Endothelial cell of umbilical vein (primary cell): ENCODE measurements around the gene BCL2.

Source experiments
- CTCF ChIP-seq, 2 donors: IDR thresholded peaks; 1 replicate in 1 of 2; 2 replicates in 1 of 2; pipeline ENCODE4 v1.5.1; 2011; ENCODE audit warnings: low read length in 2 of 2, mild to moderate bottlenecking in 2 of 2, moderate library complexity in 2 of 2, control low read depth in 1 of 2, inconsistent platforms in 1 of 2, low read depth in 1 of 2; ENCODE audit not compliant: insufficient read depth in 1 of 2; ENCODE audit errors: extremely low read depth in 1 of 2
- MAX ChIP-seq: IDR thresholded peaks from 2 replicates; pipeline ENCODE4 v1.6.1; 2011; ENCODE audit not compliant: insufficient read depth, insufficient read length
- MYC ChIP-seq: IDR thresholded peaks from one replicate; pipeline ENCODE4 v1.6.1; 2011; ENCODE audit warnings: mild to moderate bottlenecking, low read depth, low read length

GRCh38 chr18:63142594-63143225 lies 176.9 kb downstream of the BCL2 start:
- TF ChIP-seq CTCF (IDR thresholded peaks at IDR 0.05; ENCODE audit: extremely low read depth in 1 of 2, insufficient read depth in 1 of 2, low read depth in 1 of 2, low read length in 2 of 2): no peak
- no peak for TF ChIP-seq MYC
- TF ChIP-seq MAX: no peak
